Kidney (tissue), 14 donors: ENCODE results near the gene ARHGEF12. TPM values are rescaled to one million over a fixed set of nuclear protein-coding genes. Genes with fewer than 3 reads are reported as not detected.

Experiments used
- DNase-seq, 5 donors: peaks; one replicate each; pipeline ENCODE4 v3.0.0-alpha.2; 2013 to 2020
- FAIRE-seq: peaks from 2 replicates; lab custom pipeline; 2012; peaks lifted over from hg19 to GRCh38; lab: Jason Lieb, UNC
- H3K27ac ChIP-seq, 2 donors: one replicate each; pipeline ENCODE4 v1.7.0; 2013; ENCODE audit warnings: low read depth in 2 of 2, low read length in 2 of 2, inconsistent platforms in 1 of 2
- H3K27me3 ChIP-seq: one replicate; pipeline ENCODE4 v1.7.1; 2013; ENCODE audit warnings: low read length, inconsistent platforms; ENCODE audit not compliant: control insufficient read depth, insufficient read depth
- H3K36me3 ChIP-seq, 3 donors: one replicate each; pipeline versions ENCODE4 v1.7.0 to v1.7.1; 2013; ENCODE audit warnings: low read length in 3 of 3, control low read depth in 1 of 3, inconsistent platforms in 1 of 3; ENCODE audit not compliant: insufficient read depth in 3 of 3, control insufficient read depth in 2 of 3
- H3K4me1 ChIP-seq, 3 donors: one replicate each; pipeline versions ENCODE4 v1.7.0 to v1.7.1; 2013; ENCODE audit warnings: low read length in 3 of 3, inconsistent platforms in 1 of 3, low read depth in 1 of 3; ENCODE audit not compliant: control insufficient read depth in 2 of 3, insufficient read depth in 2 of 3
- H3K4me3 ChIP-seq, 3 donors: one replicate each; pipeline versions ENCODE4 v1.7.0 to v1.8.1; 2013; ENCODE audit warnings: low read length in 3 of 3, control low read depth in 1 of 3, inconsistent platforms in 1 of 3
- H3K9ac ChIP-seq, 3 donors: one replicate each; pipeline versions ENCODE4 v1.7.0 to v1.7.1; 2013; ENCODE audit warnings: low read length in 3 of 3, control low read depth in 1 of 3, inconsistent platforms in 1 of 3
- H3K9me3 ChIP-seq, 3 donors: one replicate each; pipeline versions ENCODE4 v1.7.0 to v1.7.1; 2013; ENCODE audit warnings: low read length in 3 of 3, control low read depth in 1 of 3, inconsistent platforms in 1 of 3; ENCODE audit not compliant: control insufficient read depth in 2 of 3, insufficient read depth in 1 of 3
- CTCF ChIP-seq: IDR thresholded peaks from 3 replicates; pipeline ENCODE4 v1.5.1; 2012; ENCODE audit warnings: mild to moderate bottlenecking, moderate library complexity, borderline replicate concordance; ENCODE audit not compliant: insufficient read depth; ENCODE audit errors: extremely low read depth
- intact Hi-C: fragments of 100-400 bp; cut with DNase I; formaldehyde crosslinking; loops from one replicate; pipeline ENCODE4 v1.11.1; 2022
- polyA plus RNA-seq: library from polyadenylated mRNA; stranded (reverse); fragments of 350-450 nt; fragmentation: Illumina TruSeq; extraction: RNeasy Lipid Tissue Mini Kit (QIAGEN cat#74804); gene quantifications from one replicate; pipeline ENCODE4 v1.2.3, GENCODE V29; 2014; ENCODE audit warnings: low read depth, low replicate concordance; ENCODE audit not compliant: insufficient read depth
- total RNA-seq: library from RNA; stranded (reverse); fragmentation: NEBNext Ultra II Directional; extraction: Animal tissue kit (Norgen Biotek cat#: 25700); gene quantifications from one replicate; pipeline ENCODE4 v1.2.1, GENCODE V29; 2021
- donor health status: control.
- donor health status: control.
- donor health status: control.
- donor health status: control.
- donor health status: control.
- donor health status: DM: yes; HTN: yes; CAD: no.
- donor health status: Normal renal cell carcinoma (clear cell type).

ARHGEF12 gene
- total and polyA plus RNA-seq, 2 donors from 2014 or later = 21.1 to 161 TPM

DNA sequence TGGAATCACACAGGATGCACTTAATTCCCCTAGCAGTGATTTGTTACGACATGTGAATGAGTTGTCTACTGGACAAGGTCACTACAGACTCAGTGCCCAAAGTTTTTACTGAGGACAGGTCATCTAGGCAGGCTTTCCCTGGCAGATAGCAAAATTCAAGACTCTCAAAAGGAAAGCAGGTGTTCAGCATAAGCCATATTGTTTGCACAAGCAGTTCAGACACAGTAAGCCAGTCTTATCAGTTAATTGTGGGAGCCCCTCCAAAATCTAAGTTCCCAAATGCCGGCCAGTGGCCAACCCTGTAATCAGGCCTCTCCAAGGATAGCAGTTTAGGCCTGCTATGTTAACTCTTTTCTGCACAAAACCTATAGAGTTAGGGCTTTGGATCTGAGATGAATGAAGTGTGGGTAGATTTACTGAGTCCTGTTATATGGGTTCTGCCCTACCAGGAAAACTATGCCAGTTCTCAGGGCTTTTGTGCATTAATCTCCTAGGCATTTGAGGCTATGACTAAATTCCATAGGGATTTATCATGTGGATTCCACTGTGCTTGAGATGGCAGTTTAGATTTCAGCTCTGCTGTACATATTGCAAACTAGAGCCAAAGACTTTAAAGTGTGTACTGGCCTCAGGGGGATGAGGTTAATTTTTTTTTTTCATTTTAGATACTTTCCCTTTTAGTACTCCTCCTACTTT lies 4.8 kb upstream of the ARHGEF12 start:
- intact Hi-C loops = no loop called here
- H3K36me3 ChIP-seq = peaks cover 0 to 8% (median 3%) of the 10 kb centered on the region in 3 donors
- H3K27me3 ChIP-seq = no peaks in the 10 kb centered on the region
- no peak for TF ChIP-seq CTCF
- FAIRE-seq (no peak), DNase-seq (peak in 1 of 5 donors; percentile 39)
- H3K27ac ChIP-seq = no peak overlapping the region
- no peaks in the 10 kb centered on the region for H3K9me3 ChIP-seq
- H3K9ac ChIP-seq = no peak overlapping the region
- no peak overlapping the region for H3K4me3 ChIP-seq
- peaks cover 0 to 2% (median 0%) of the 10 kb centered on the region in 3 donors for H3K4me1 ChIP-seq

GRCh38 chr11:120332822-120333716 lies 3.1 kb upstream of the ARHGEF12 start:
- intact Hi-C loops = no loop called here
- Histone ChIP-seq H3K4me3 (no peak overlapping the region), H3K4me1 (peaks cover 0 to 4% (median 0%) of the 10 kb centered on the region in 3 donors), H3K36me3 (peaks cover 0 to 8% (median 3%) of the 10 kb centered on the region in 3 donors), H3K27ac (no peak overlapping the region), H3K9me3 (no peaks in the 10 kb centered on the region), H3K9ac (no peak overlapping the region), H3K27me3 (no peaks in the 10 kb centered on the region)
- TF ChIP-seq CTCF = no peak
- DNase-seq (no peak), FAIRE-seq (no peak)

- FAIRE-seq = no peak
- H3K27ac ChIP-seq = no peak overlapping the region
- H3K9ac ChIP-seq = no peak overlapping the region
- DNase-seq = no peak
- no peaks in the 10 kb centered on the region for H3K9me3 ChIP-seq
- H3K27me3 ChIP-seq = no peaks in the 10 kb centered on the region
- no peak overlapping the region for H3K4me3 ChIP-seq
- peaks cover 0 to 4% (median 0%) of the 10 kb centered on the region in 3 donors for H3K4me1 ChIP-seq
- no peak for TF ChIP-seq CTCF
- peaks cover 0 to 8% (median 0%) of the 10 kb centered on the region in 3 donors for H3K36me3 ChIP-seq
- intact Hi-C loops = no loop called here
Measured at GRCh38 chr11:120333801-120334200, 2.4 kb upstream of the ARHGEF12 start.
